Mucosa of rectum (tissue), 2 donors: ENCODE data around the gene EFCAB6.

Experiments used
- H3K27ac ChIP-seq, 2 donors: one replicate each; pipeline ENCODE4 v1.7.0; 2013; ENCODE audit warnings: inconsistent platforms in 2 of 2, low read depth in 2 of 2, low read length in 2 of 2
- H3K27me3 ChIP-seq, 2 donors: one replicate each; pipeline ENCODE4 v1.7.0; 2013; ENCODE audit warnings: low read length in 2 of 2; ENCODE audit not compliant: control insufficient read depth in 2 of 2, insufficient read depth in 2 of 2
- H3K36me3 ChIP-seq, 2 donors: one replicate each; pipeline ENCODE4 v1.7.0; 2013; ENCODE audit warnings: low read length in 2 of 2; ENCODE audit not compliant: control insufficient read depth in 2 of 2, insufficient read depth in 2 of 2
- H3K4me1 ChIP-seq, 2 donors: one replicate each; pipeline ENCODE4 v1.7.0; 2013; ENCODE audit warnings: low read length in 2 of 2, mild to moderate bottlenecking in 1 of 2; ENCODE audit not compliant: control insufficient read depth in 2 of 2, insufficient read depth in 2 of 2
- H3K4me3 ChIP-seq, 2 donors: one replicate each; pipeline ENCODE4 v1.7.0; 2013; ENCODE audit warnings: low read length in 2 of 2
- H3K9ac ChIP-seq, 2 donors: one replicate each; pipeline ENCODE4 v1.7.0; 2013; ENCODE audit warnings: low read length in 2 of 2, low read depth in 1 of 2, mild to moderate bottlenecking in 1 of 2
- H3K9me3 ChIP-seq, 2 donors: one replicate each; pipeline ENCODE4 v1.7.0; 2013; ENCODE audit warnings: low read length in 2 of 2; ENCODE audit not compliant: control insufficient read depth in 2 of 2
- donor health status: healthy.
- donor health status: Normal muscosa, but diverticular disease.

The EFCAB6 gene

DNA sequence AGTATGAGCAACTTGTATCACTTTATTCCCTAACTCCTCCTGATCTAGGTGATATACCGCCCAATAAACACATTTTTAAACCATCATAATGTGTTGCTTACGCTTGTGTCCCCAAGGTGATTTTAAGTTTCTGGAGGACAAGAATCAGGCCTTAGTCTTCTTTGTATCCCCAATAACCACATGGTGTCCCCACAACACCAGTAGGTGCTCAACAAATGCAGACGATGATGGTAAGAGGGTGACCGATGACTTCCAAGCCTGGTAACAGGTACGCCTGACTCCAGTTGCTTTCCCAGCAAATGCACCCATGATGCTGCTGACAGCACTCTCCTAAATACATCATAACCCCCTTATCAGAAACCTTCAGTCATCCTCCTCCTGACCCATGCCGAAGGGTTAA lies 64.2 kb downstream of the EFCAB6 start:
- H3K27ac ChIP-seq = no peak overlapping the region
- H3K9me3 ChIP-seq = no peaks in the 10 kb centered on the region
- H3K27me3 ChIP-seq = no peaks in the 10 kb centered on the region
- H3K4me1 ChIP-seq = no peaks in the 10 kb centered on the region
- no peak overlapping the region for H3K9ac ChIP-seq
- no peak overlapping the region for H3K4me3 ChIP-seq
- no peaks in the 10 kb centered on the region for H3K36me3 ChIP-seq

GRCh38 chr22:43747058-43747457 lies 65.0 kb downstream of the EFCAB6 start:
- no peaks in the 10 kb centered on the region for H3K27me3 ChIP-seq
- H3K36me3 ChIP-seq = no peaks in the 10 kb centered on the region
- no peaks in the 10 kb centered on the region for H3K9me3 ChIP-seq
- no peaks in the 10 kb centered on the region for H3K4me1 ChIP-seq
- no peak overlapping the region for H3K9ac ChIP-seq
- H3K4me3 ChIP-seq = no peak overlapping the region
- H3K27ac ChIP-seq = no peak overlapping the region

DNA sequence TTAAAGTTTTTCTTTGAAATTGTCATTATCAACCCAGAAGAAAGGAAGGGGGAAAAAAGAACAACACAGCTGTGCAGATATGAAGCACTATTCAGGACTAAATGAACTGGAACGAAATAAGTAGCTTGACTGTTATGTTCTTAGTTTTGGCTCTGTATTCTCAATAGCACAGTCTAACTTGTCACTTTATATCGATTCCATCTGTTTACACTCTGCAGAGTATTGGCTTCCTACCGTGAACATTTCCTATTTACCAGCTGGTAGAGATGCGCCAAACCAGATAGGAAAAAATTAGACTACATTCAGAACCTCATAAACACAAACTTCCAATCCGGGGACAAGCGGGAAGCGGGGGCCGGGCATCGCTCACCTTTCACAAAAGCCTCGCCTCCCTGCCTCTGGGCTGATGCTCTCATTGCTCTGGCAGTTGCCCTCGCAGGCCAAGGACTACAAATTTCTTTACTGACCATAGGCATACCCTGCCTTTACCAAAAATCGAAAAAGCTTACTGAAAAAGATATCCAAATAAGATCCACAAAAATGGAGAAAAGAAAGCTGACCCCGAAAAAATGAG lies 66.2 kb downstream of the EFCAB6 start:
- H3K27me3 ChIP-seq = no peaks in the 10 kb centered on the region

GRCh38 chr22:43745411-43745770 lies 66.7 kb downstream of the EFCAB6 start:
- Histone ChIP-seq H3K4me1 (no peaks in the 10 kb centered on the region), H3K9ac (no peak overlapping the region), H3K27ac (no peak overlapping the region), H3K27me3 (no peaks in the 10 kb centered on the region), H3K9me3 (no peaks in the 10 kb centered on the region), H3K36me3 (no peaks in the 10 kb centered on the region), H3K4me3 (no peak overlapping the region)

More for the DNA sequence above, 66.2 kb downstream of the EFCAB6 start:
- no peak overlapping the region for H3K9ac ChIP-seq
- no peaks in the 10 kb centered on the region for H3K36me3 ChIP-seq
- no peak overlapping the region for H3K27ac ChIP-seq
- no peaks in the 10 kb centered on the region for H3K9me3 ChIP-seq
- no peaks in the 10 kb centered on the region for H3K4me1 ChIP-seq
- H3K4me3 ChIP-seq = no peak overlapping the region

GRCh38 chr22:43744700-43745410 lies 67.2 kb downstream of the EFCAB6 start:
- H3K9ac ChIP-seq = no peak overlapping the region
- H3K4me3 ChIP-seq = no peak overlapping the region
- H3K9me3 ChIP-seq = no peaks in the 10 kb centered on the region
- no peak overlapping the region for H3K27ac ChIP-seq
- no peaks in the 10 kb centered on the region for H3K36me3 ChIP-seq
- no peaks in the 10 kb centered on the region for H3K27me3 ChIP-seq
- H3K4me1 ChIP-seq = no peaks in the 10 kb centered on the region

- no peak overlapping the region for H3K4me3 ChIP-seq
- no peaks in the 10 kb centered on the region for H3K36me3 ChIP-seq
- H3K9me3 ChIP-seq = no peaks in the 10 kb centered on the region
- no peaks in the 10 kb centered on the region for H3K27me3 ChIP-seq
- H3K27ac ChIP-seq = no peak overlapping the region
- H3K4me1 ChIP-seq = no peaks in the 10 kb centered on the region
- H3K9ac ChIP-seq = no peak overlapping the region
Measured at GRCh38 chr22:43743929-43744643, 68.0 kb downstream of the EFCAB6 start.

GRCh38 chr22:43743131-43743530 lies 69.0 kb downstream of the EFCAB6 start:
- Histone ChIP-seq H3K27me3 (no peaks in the 10 kb centered on the region), H3K4me1 (no peaks in the 10 kb centered on the region), H3K9ac (no peak overlapping the region), H3K36me3 (no peaks in the 10 kb centered on the region), H3K27ac (no peak overlapping the region), H3K4me3 (no peak overlapping the region), H3K9me3 (no peaks in the 10 kb centered on the region)

DNA sequence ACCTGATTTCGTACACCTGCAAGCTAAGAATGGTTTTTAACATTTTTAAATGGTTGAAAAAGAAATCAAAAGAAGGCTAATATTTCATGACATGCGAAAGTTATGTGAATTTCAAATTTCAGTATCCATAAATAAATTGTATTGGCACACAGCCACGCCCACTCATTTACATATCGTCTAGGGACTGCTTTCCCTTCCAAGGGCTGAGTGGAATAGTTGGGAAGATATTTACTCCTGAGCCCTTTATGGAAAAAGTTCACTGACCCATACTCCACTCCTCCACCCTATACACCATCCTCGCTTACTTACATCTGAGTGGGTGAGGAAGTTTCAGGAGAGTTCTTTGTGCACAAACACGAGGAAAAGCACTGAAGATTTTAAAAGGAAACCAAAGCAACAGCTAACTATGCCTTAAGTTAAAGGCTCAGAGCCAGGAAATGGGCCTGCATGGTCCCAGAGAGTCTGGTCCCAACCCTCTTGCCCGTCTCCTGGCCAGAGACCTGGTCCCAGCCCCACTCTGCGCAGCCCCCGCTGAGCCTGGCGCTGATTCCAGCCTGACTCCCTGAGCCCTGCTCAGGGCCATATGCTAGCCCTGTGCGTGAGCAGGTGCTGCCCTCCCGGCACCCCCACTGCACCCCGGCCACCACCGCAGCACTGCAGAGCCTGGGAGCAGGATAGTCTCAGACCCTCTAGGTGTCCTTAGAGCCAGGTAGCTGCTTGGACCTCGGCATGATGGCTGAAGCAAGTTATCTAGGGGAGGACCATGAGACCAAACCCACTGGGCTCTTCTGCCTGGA lies 69.8 kb downstream of the EFCAB6 start:
- no peak overlapping the region for H3K27ac ChIP-seq
- no peaks in the 10 kb centered on the region for H3K36me3 ChIP-seq
- H3K9me3 ChIP-seq = no peaks in the 10 kb centered on the region
- no peak overlapping the region for H3K9ac ChIP-seq
- H3K4me1 ChIP-seq = no peaks in the 10 kb centered on the region
- no peak overlapping the region for H3K4me3 ChIP-seq
- no peaks in the 10 kb centered on the region for H3K27me3 ChIP-seq

GRCh38 chr22:43740587-43741270 lies 71.4 kb downstream of the EFCAB6 start:
- Histone ChIP-seq H3K4me3 (no peak overlapping the region), H3K36me3 (no peaks in the 10 kb centered on the region), H3K4me1 (no peaks in the 10 kb centered on the region), H3K9me3 (no peaks in the 10 kb centered on the region), H3K9ac (no peak overlapping the region), H3K27ac (no peak overlapping the region), H3K27me3 (no peaks in the 10 kb centered on the region)
